DND-41 (cell line): ENCODE data around the gene PPP1R3E.

Experiments used
- ATAC-seq: fragments of 200-7000 bp; cut with Tn5 transposase; 3 replicates; pipeline ENCODE4 v1.9.1; 2021; ENCODE audit warnings: low read depth; ENCODE audit not compliant: insufficient read depth
- DNase-seq: peaks from one replicate; pipeline ENCODE4 v3.0.0-alpha.2; 2020
- H2AFZ ChIP-seq: 2 replicates; pipeline ENCODE4 v1.6.0; 2012; ENCODE audit warnings: low read depth, low read length
- H3K27ac ChIP-seq: 2 replicates; pipeline ENCODE4 v1.5.1; 2012; ENCODE audit warnings: low read length, inconsistent platforms
- H3K27me3 ChIP-seq: fragments of 200-600 bp; sonication (generic); 2 replicates; pipeline ENCODE4 v1.6.0; 2012; ENCODE audit warnings: low read length, mild to moderate bottlenecking, inconsistent platforms; ENCODE audit not compliant: insufficient read depth, poor library complexity
- H3K36me3 ChIP-seq: 2 replicates; pipeline ENCODE4 v1.5.1; 2012; ENCODE audit warnings: low read length, inconsistent platforms; ENCODE audit not compliant: insufficient read depth
- H3K4me1 ChIP-seq: 2 replicates; pipeline ENCODE4 v1.5.1; 2012; ENCODE audit warnings: mild to moderate bottlenecking, low read length; ENCODE audit not compliant: insufficient read depth
- H3K4me2 ChIP-seq: 2 replicates; pipeline ENCODE4 v1.6.0; 2012; ENCODE audit warnings: mild to moderate bottlenecking, moderate library complexity, low read length, inconsistent platforms; ENCODE audit not compliant: insufficient read depth
- H3K4me3 ChIP-seq, 2 experiments: fragments of 200-600 bp in 1 of 2; shearing (Covaris generic) in 1 of 2; 2 replicates each; pipeline ENCODE4 v1.5.1; 2012 to 2016; ENCODE audit warnings: inconsistent platforms in 2 of 2, low read length in 2 of 2, mild to moderate bottlenecking in 2 of 2, low read depth in 1 of 2, moderate library complexity in 1 of 2
- H3K79me2 ChIP-seq: 2 replicates; pipeline ENCODE4 v1.6.0; 2012; ENCODE audit warnings: low read length, inconsistent platforms; ENCODE audit not compliant: insufficient read depth
- H3K9ac ChIP-seq: 2 replicates; pipeline ENCODE4 v1.6.0; 2012; ENCODE audit warnings: low read depth, mild to moderate bottlenecking, inconsistent platforms, low read length, moderate library complexity
- H3K9me3 ChIP-seq: 2 replicates; pipeline ENCODE4 v1.5.1; 2012; ENCODE audit warnings: low read length, moderate library complexity, mild to moderate bottlenecking, inconsistent platforms; ENCODE audit not compliant: insufficient read depth, severe bottlenecking
- H4K20me1 ChIP-seq: 2 replicates; pipeline ENCODE4 v1.6.0; 2012; ENCODE audit warnings: low read length; ENCODE audit not compliant: insufficient read depth
- EZH2 ChIP-seq: IDR thresholded peaks from 3 replicates; pipeline ENCODE4 v1.6.1; 2012; ENCODE audit warnings: borderline replicate concordance, low read depth, mild to moderate bottlenecking, moderate library complexity, low read length, inconsistent platforms; ENCODE audit not compliant: severe bottlenecking
- TF ChIP-seq, protein P1 (sequence below): IDR thresholded peaks from 2 replicates; pipeline ENCODE4 v1.5.1; 2012; ENCODE audit warnings: borderline replicate concordance, low read length, moderate library complexity, mild to moderate bottlenecking; ENCODE audit not compliant: poor library complexity, severe bottlenecking; ENCODE audit errors: extremely low read depth

The PPP1R3E gene

DNA sequence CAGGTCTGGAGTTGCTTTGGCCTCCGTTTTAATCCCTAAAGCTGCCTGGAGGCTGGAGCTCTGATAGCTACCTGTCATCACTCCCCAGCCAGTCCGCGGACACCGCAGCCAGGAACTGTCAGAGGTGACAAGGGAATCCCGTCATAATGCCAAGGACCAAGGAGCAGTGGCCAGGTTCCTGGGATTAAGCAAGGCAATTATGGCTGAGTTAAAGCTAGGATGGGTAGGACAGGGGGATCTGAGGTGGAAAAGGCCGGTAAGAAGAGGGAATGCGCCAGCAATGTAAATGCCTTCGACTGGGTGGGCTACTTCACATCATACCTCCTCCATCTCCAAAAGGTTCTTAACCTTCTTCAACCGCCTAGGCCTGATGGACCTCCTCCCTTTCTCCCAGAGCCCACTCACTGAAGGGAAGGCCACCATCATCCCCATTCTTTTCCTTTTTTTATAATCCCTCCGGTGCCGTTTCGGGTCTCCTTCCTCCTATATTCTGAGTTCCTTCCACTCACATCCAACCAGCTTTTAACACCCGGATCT is 1.9 kb downstream of the PPP1R3E start:
- TF ChIP-seq, protein P1, sequence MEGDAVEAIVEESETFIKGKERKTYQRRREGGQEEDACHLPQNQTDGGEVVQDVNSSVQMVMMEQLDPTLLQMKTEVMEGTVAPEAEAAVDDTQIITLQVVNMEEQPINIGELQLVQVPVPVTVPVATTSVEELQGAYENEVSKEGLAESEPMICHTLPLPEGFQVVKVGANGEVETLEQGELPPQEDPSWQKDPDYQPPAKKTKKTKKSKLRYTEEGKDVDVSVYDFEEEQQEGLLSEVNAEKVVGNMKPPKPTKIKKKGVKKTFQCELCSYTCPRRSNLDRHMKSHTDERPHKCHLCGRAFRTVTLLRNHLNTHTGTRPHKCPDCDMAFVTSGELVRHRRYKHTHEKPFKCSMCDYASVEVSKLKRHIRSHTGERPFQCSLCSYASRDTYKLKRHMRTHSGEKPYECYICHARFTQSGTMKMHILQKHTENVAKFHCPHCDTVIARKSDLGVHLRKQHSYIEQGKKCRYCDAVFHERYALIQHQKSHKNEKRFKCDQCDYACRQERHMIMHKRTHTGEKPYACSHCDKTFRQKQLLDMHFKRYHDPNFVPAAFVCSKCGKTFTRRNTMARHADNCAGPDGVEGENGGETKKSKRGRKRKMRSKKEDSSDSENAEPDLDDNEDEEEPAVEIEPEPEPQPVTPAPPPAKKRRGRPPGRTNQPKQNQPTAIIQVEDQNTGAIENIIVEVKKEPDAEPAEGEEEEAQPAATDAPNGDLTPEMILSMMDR = no peak
- TF ChIP-seq EZH2 = no peak
- H3K9ac ChIP-seq = peak overlapping the region; percentile 90
- peak overlapping the region; percentile 70 to 87 for H3K4me3 ChIP-seq
- no peaks in the 10 kb centered on the region for H3K9me3 ChIP-seq
- DNase-seq = no peak
- peaks cover 40% of the 10 kb centered on the region for H3K4me1 ChIP-seq
- H3K36me3 ChIP-seq = peaks cover 35% of the 10 kb centered on the region
- ATAC-seq = no peak
- peak overlapping the region; percentile 98 for H3K4me2 ChIP-seq
- H3K27ac ChIP-seq = peak overlapping the region; percentile 89
- no peaks in the 10 kb centered on the region for H4K20me1 ChIP-seq
- peaks cover 16% of the 10 kb centered on the region for H3K79me2 ChIP-seq
- no peaks in the 10 kb centered on the region for H3K27me3 ChIP-seq
- peak overlapping the region; percentile 82 for H2AFZ ChIP-seq

DNA sequence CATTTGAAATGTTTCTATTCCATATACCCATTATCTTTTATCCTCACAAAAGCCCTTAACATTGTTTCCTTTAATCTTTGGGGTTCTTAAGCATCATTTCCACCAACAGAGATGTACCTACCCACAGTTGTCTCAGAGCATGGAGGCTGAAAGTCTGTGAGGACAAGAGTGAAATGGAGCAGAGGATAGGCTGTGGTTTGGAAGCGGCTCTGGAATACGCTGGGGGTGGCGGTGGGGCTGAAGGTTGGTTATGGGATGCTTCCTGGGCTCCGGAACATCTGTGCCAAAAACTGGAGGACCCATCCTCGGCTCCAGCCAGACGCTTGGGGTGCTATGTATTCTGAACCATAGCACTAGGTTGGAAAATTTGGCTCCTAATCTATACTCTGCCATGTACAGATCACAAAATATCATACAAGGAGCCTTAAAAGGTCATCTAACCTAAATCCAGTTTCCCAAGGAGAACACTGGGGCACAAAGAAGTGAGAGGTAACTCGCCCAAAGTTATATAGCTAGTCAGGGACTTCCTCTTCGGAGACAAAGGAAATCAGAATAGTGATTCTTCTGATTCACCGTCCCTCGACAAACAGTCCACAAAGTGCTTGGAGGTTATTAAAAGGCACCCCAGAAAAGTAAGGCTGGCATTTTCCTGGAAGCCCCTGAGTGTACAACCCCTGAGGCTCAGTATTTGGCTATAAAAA is 2.5 kb downstream of the PPP1R3E start:
- H3K27me3 ChIP-seq = no peaks in the 10 kb centered on the region
- no peaks in the 10 kb centered on the region for H4K20me1 ChIP-seq
- peak overlapping the region; percentile 70 to 87 for H3K4me3 ChIP-seq
- H3K9me3 ChIP-seq = no peaks in the 10 kb centered on the region
- H3K9ac ChIP-seq = peak overlapping the region; percentile 90
- TF ChIP-seq, protein P1 = no peak
- no peak for ATAC-seq
- peak overlapping the region; percentile 98 for H3K4me2 ChIP-seq
- peaks cover 16% of the 10 kb centered on the region for H3K79me2 ChIP-seq
- peak overlapping the region; percentile 82; the same call in 1 of the 2 replicates for H2AFZ ChIP-seq
- peaks cover 35% of the 10 kb centered on the region for H3K36me3 ChIP-seq
- no peak for DNase-seq
- peak overlapping the region; percentile 89 for H3K27ac ChIP-seq
- H3K4me1 ChIP-seq = peaks cover 38% of the 10 kb centered on the region

DNA sequence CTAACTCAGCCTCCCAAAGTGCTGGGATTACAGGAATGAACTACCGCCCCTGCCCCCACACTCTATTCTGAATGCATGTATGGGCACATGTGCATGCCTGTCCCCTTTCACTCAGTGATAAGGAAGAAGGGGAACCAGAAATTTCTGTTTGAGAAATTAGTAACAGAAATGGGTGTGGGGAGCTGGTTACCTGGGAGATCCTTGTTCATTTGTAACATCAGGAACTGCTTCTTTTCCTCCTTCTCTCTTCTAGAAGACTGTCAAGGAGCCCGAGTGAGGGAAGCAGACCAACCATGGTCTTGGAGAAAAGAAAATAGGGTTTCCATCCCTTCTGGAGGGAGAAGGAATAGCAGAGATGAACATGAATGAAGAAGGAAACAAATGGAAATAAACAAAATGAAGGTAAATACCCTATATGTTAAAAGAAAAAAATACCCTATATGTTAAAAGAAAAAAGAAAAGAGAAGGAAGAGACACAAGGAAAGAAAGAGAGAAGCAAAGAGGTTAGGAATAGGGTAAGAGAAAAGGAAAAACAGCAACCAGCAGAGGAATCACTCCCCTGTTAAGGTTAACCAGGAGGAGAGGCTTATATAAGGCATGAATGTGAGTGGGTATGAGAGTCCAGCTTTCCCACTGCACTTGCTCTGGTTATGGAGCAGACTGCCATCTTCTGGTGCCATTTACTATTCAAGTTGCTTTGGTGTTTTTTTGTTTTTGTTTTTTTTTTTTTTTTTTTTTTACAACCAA is 3.3 kb downstream of the PPP1R3E start:
- Histone ChIP-seq H3K4me2 (peak overlapping the region; percentile 98; the same call in 1 of the 2 replicates), H3K4me1 (peaks cover 37% of the 10 kb centered on the region), H3K27me3 (no peaks in the 10 kb centered on the region), H3K9ac (peak overlapping the region; percentile 90; the same call in 1 of the 2 replicates), H2AFZ (no peak overlapping the region), H4K20me1 (no peaks in the 10 kb centered on the region), H3K9me3 (no peaks in the 10 kb centered on the region), H3K79me2 (peaks cover 16% of the 10 kb centered on the region), H3K36me3 (peaks cover 35% of the 10 kb centered on the region), H3K4me3 (no peak overlapping the region), H3K27ac (no peak overlapping the region)
- no peak for DNase-seq
- no peak for ATAC-seq
- TF ChIP-seq, protein P1 = peak; percentile 32
- no peak for TF ChIP-seq EZH2
